Neuronal stem cell (in vitro differentiated cells): Measurements from ENCODE around the gene FOXO3.

Experiments used
- DNase-seq: peaks from one replicate; pipeline ENCODE4 v3.0.0-alpha.2; 2013; ENCODE audit warnings: low spot score
- H2AFZ ChIP-seq: one replicate; pipeline ENCODE4 v1.6.1; 2013; ENCODE audit warnings: mild to moderate bottlenecking, low read length, inconsistent platforms
- H2AK5ac ChIP-seq: 2 replicates; pipeline ENCODE4 v1.6.1; 2013; ENCODE audit warnings: low read depth, mild to moderate bottlenecking, inconsistent platforms, low read length, moderate library complexity, mixed read lengths
- H2BK120ac ChIP-seq: 2 replicates; pipeline ENCODE4 v1.6.1; 2013; ENCODE audit warnings: low read depth, mild to moderate bottlenecking, inconsistent platforms, low read length, moderate library complexity, mixed read lengths
- H2BK12ac ChIP-seq: one replicate; pipeline ENCODE4 v1.6.1; 2013; ENCODE audit warnings: low read length, inconsistent platforms
- H2BK15ac ChIP-seq: 2 replicates; pipeline ENCODE4 v1.6.1; 2013; ENCODE audit warnings: mild to moderate bottlenecking, low read length, inconsistent platforms, mixed read lengths
- H2BK5ac ChIP-seq: one replicate; pipeline ENCODE4 v1.6.1; 2013; ENCODE audit warnings: inconsistent platforms, mild to moderate bottlenecking, low read length, moderate library complexity
- H3K14ac ChIP-seq: one replicate; pipeline ENCODE4 v1.6.1; 2013; ENCODE audit warnings: low read length, inconsistent platforms
- H3K18ac ChIP-seq: 2 replicates; pipeline ENCODE4 v1.6.1; 2013; ENCODE audit warnings: low read length, inconsistent platforms
- H3K23ac ChIP-seq: 2 replicates; pipeline ENCODE4 v1.6.1; 2013; ENCODE audit warnings: low read depth, mild to moderate bottlenecking, mixed read lengths, low read length, inconsistent platforms; ENCODE audit not compliant: poor library complexity
- H3K27ac ChIP-seq: replicated peaks from 3 replicates; pipeline ENCODE4 v1.5.1; 2013; ENCODE audit warnings: low read length, inconsistent platforms
- H3K27me3 ChIP-seq, 3 experiments: 2 replicates each; pipeline ENCODE4 v1.6.1; 2013; ENCODE audit warnings: low read length in 3 of 3, mild to moderate bottlenecking in 2 of 3, inconsistent platforms in 1 of 3, low read depth in 1 of 3, mixed read lengths in 1 of 3, moderate library complexity in 1 of 3; ENCODE audit not compliant: control insufficient read depth in 3 of 3, insufficient read depth in 3 of 3
- H3K36me3 ChIP-seq, 2 donors: replicated peaks in 1 of 2; 2 replicates each; pipeline ENCODE4 v1.6.1; 2013; ENCODE audit warnings: low read length in 2 of 2; ENCODE audit not compliant: control insufficient read depth in 2 of 2, insufficient read depth in 2 of 2
- H3K4ac ChIP-seq: 2 replicates; pipeline ENCODE4 v1.6.1; 2013; ENCODE audit warnings: inconsistent platforms, mild to moderate bottlenecking, low read length, moderate library complexity
- H3K4me1 ChIP-seq, 2 donors: 1 replicate in 1 of 2; 2 replicates in 1 of 2; pipeline ENCODE4 v1.6.1; 2013; ENCODE audit warnings: low read length in 2 of 2, low read depth in 1 of 2; ENCODE audit not compliant: control insufficient read depth in 2 of 2, insufficient read depth in 1 of 2
- H3K4me2 ChIP-seq: one replicate; pipeline ENCODE4 v1.6.1; 2013; ENCODE audit warnings: mild to moderate bottlenecking, low read length, inconsistent platforms; ENCODE audit not compliant: insufficient read depth, poor library complexity, severe bottlenecking
- H3K4me3 ChIP-seq, 2 donors: 2 replicates each; pipeline ENCODE4 v1.5.1; 2013; ENCODE audit warnings: low read length in 2 of 2, mild to moderate bottlenecking in 2 of 2, inconsistent platforms in 1 of 2, moderate library complexity in 1 of 2
- H3K79me1 ChIP-seq: one replicate; pipeline ENCODE4 v1.6.1; 2013; ENCODE audit warnings: low read depth, mild to moderate bottlenecking, inconsistent platforms, low read length, moderate library complexity
- H3K9ac ChIP-seq: one replicate; pipeline ENCODE4 v1.6.1; 2013; ENCODE audit warnings: mild to moderate bottlenecking, low read depth, low read length, inconsistent platforms; ENCODE audit not compliant: poor library complexity
- H3K9me3 ChIP-seq, 2 donors: replicated peaks in 1 of 2; 2 replicates each; pipeline versions ENCODE3 to v1.6.1; 2013; ENCODE audit warnings: low read length in 2 of 2, mild to moderate bottlenecking in 2 of 2, inconsistent platforms in 1 of 2, low read depth in 1 of 2, mixed read lengths in 1 of 2, moderate library complexity in 1 of 2; ENCODE audit not compliant: control insufficient read depth in 2 of 2, insufficient read depth in 1 of 2
- H4K8ac ChIP-seq: one replicate; pipeline ENCODE4 v1.6.1; 2013; ENCODE audit warnings: low read depth, mild to moderate bottlenecking, inconsistent platforms, low read length, moderate library complexity
- H4K91ac ChIP-seq: one replicate; pipeline ENCODE4 v1.6.1; 2013; ENCODE audit warnings: low read length, low read depth, mild to moderate bottlenecking, inconsistent platforms; ENCODE audit not compliant: poor library complexity
- WGBS, 2 donors: extraction: QIAGEN DNeasy Blood & Tissue Kit; methylation state at CpG; one replicate each; pipeline ENCODE4 v1.1.7; 2013; ENCODE audit warnings: missing lambda C conversion rate in 2 of 2, mixed read lengths in 1 of 2; ENCODE audit not compliant: insufficient read length in 2 of 2, insufficient replicate concordance in 1 of 2; ENCODE audit errors: extremely low coverage in 2 of 2; 5-methylcytosine and 5-hydroxymethylcytosine counted together

Gene FOXO3

DNA sequence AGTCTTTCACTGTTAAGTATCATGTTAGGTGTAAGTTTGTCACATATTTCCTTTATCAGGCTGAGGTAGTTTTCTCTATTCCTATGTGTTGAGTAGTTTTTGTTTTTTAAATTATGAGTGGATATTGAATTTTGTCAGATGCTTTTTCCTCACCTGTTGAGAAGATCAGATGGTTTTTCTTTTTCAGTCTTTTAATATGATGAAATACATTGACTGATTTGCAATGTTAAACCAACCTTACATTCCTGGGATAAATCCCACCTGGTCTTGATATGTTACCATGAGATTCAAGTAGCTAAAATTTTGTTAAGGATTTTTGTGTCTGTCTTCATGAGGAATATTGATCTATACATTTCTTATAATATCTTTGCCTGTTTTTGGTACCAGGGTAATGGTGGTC is 52.1 kb downstream of the FOXO3 start:
- no peaks in the 10 kb centered on the region for H3K27me3 ChIP-seq
- no peak overlapping the region for H4K8ac ChIP-seq
- no peaks in the 10 kb centered on the region for H3K36me3 ChIP-seq
- H4K91ac ChIP-seq: no peak overlapping the region
- no peak overlapping the region for H3K27ac ChIP-seq
- H3K9me3 ChIP-seq: peaks cover 0 to 3% of the 10 kb centered on the region in 2 donors
- no peak overlapping the region for H2BK120ac ChIP-seq
- H3K9ac ChIP-seq: no peak overlapping the region
- no peaks in the 10 kb centered on the region for H3K79me1 ChIP-seq
- no peak overlapping the region for H2AFZ ChIP-seq
- no peak overlapping the region for H2BK12ac ChIP-seq
- H3K4me1 ChIP-seq: peaks cover 8 to 9% of the 10 kb centered on the region in 2 donors
- H3K18ac ChIP-seq: no peak overlapping the region
- no peak overlapping the region for H3K4me2 ChIP-seq
- no peak overlapping the region for H2BK15ac ChIP-seq
- no peak for DNase-seq
- H3K4me3 ChIP-seq: no peak overlapping the region
- H2AK5ac ChIP-seq: no peak overlapping the region
- no peak overlapping the region for H3K14ac ChIP-seq
- no peak overlapping the region for H2BK5ac ChIP-seq
- no peak overlapping the region for H3K23ac ChIP-seq
- no peak overlapping the region for H3K4ac ChIP-seq

GRCh38 chr6:108616544-108616943 is 55.8 kb downstream of the FOXO3 start:
- no peak for DNase-seq
- no peak overlapping the region for H2AFZ ChIP-seq
- no peak overlapping the region for H2BK5ac ChIP-seq
- no peak overlapping the region for H3K4me3 ChIP-seq
- no peak overlapping the region for H3K4me2 ChIP-seq
- no peak overlapping the region for H4K8ac ChIP-seq
- peaks cover 0 to 2% of the 10 kb centered on the region in 2 donors for H3K36me3 ChIP-seq
- WGBS, 2 donors: no CpG with 5 or more reads among the region's 3 CpGs
- no peak overlapping the region for H2BK15ac ChIP-seq
- no peak overlapping the region for H2AK5ac ChIP-seq
- peaks cover 0 to 3% of the 10 kb centered on the region in 2 donors for H3K9me3 ChIP-seq
- peaks cover 0 to 2% of the 10 kb centered on the region in 2 donors for H3K4me1 ChIP-seq
- H4K91ac ChIP-seq: no peak overlapping the region
- no peak overlapping the region for H2BK120ac ChIP-seq
- H2BK12ac ChIP-seq: no peak overlapping the region
- H3K23ac ChIP-seq: no peak overlapping the region
- H3K4ac ChIP-seq: no peak overlapping the region
- no peak overlapping the region for H3K14ac ChIP-seq
- no peaks in the 10 kb centered on the region for H3K79me1 ChIP-seq
- no peak overlapping the region for H3K27ac ChIP-seq
- no peak overlapping the region for H3K9ac ChIP-seq
- H3K18ac ChIP-seq: no peak overlapping the region
- no peaks in the 10 kb centered on the region for H3K27me3 ChIP-seq

DNA sequence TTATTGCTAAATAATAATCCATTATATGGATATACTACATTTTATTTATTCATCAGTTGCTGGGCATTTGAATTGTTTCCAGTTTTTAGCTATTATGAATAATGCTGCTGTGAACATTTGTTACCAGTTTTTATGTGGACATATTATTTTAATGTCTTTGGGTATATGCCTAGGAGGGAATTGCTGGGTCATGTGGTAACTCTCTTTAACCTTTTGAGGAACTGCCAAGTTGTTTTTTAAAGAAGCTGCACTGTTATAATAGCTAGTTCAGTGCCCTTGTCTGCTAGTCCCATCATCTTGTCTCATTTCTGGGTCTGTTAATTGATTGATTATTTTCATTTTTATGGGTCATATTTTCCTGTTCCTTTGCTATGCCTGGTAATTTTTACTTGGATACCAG is 56.3 kb downstream of the FOXO3 start:
- Histone ChIP-seq H2AK5ac (no peak overlapping the region), H3K9me3 (peaks cover 0 to 3% of the 10 kb centered on the region in 2 donors), H3K9ac (no peak overlapping the region), H3K18ac (no peak overlapping the region), H3K27ac (no peak overlapping the region), H3K36me3 (peaks cover 0 to 2% of the 10 kb centered on the region in 2 donors), H3K27me3 (no peaks in the 10 kb centered on the region), H2AFZ (no peak overlapping the region), H4K8ac (no peak overlapping the region), H3K4me3 (no peak overlapping the region), H3K14ac (no peak overlapping the region), H2BK12ac (no peak overlapping the region), H2BK120ac (no peak overlapping the region), H2BK15ac (no peak overlapping the region), H3K79me1 (peaks cover 3% of the 10 kb centered on the region), H3K4me2 (no peak overlapping the region), H3K23ac (no peak overlapping the region), H3K4me1 (peaks cover 0 to 4% of the 10 kb centered on the region in 2 donors), H2BK5ac (no peak overlapping the region), H4K91ac (no peak overlapping the region), H3K4ac (no peak overlapping the region)
- no peak for DNase-seq

DNA sequence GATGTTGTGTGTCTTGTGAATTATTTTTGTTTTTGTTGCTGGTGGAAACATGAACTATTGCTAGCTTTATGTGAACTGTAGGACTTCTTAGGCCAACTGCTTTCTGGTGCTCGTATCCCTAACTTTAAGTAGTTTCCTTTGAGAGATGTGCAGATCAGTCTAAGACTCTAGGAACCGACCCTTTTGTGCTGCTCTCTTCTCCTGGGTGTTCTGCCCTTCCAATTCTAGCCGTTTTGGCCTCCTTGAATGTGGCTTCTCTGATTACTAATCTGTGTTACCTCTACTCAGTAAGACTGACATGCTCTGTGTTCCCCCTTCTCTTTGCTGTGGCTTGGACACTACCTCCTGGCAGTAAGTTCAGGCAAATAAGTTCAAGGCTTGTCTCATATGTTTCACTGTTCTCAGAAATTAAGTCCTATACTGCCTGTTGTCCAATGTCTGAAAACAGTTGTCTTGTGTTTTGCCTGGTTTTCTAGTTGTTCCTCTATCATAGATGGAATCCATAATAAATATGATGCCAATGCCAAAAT is 58.0 kb downstream of the FOXO3 start:
- Histone ChIP-seq H3K79me1 (peaks cover 3% of the 10 kb centered on the region), H2BK120ac (no peak overlapping the region), H3K27me3 (no peaks in the 10 kb centered on the region), H3K14ac (no peak overlapping the region), H2BK5ac (no peak overlapping the region), H4K8ac (no peak overlapping the region), H2AFZ (no peak overlapping the region), H3K4me3 (no peak overlapping the region), H3K4ac (no peak overlapping the region), H3K27ac (no peak overlapping the region), H4K91ac (no peak overlapping the region), H2AK5ac (no peak overlapping the region), H2BK15ac (no peak overlapping the region), H3K9ac (no peak overlapping the region), H3K18ac (no peak overlapping the region), H3K23ac (no peak overlapping the region), H3K36me3 (peaks cover 0 to 2% of the 10 kb centered on the region in 2 donors), H3K9me3 (no peaks in the 10 kb centered on the region), H3K4me1 (peaks cover 0 to 6% of the 10 kb centered on the region in 2 donors), H3K4me2 (no peak overlapping the region), H2BK12ac (no peak overlapping the region)
- WGBS, 2 donors: no CpG with 5 or more reads among the region's 3 CpGs
- DNase-seq: no peak
